HepG2 (cell line): Measurements from ENCODE around the gene CTSO. TPM values are rescaled to one million over a fixed set of nuclear protein-coding genes. Genes with fewer than 3 reads are reported as not detected.

ENCODE experiments used
- AHDC1 ChIP-seq: sonication (generic); formaldehyde crosslinking; IDR thresholded peaks from 2 replicates; pipeline ENCODE4 v1.5.1; 2020; ENCODE audit warnings: mild to moderate bottlenecking, missing genetic modification reagents, borderline replicate concordance
- ASH2L ChIP-seq: fragments of 300-600, 200-600 bp; sonication (generic); IDR thresholded peaks from 2 replicates; pipeline ENCODE4 v1.7.0; 2017; ENCODE audit warnings: low read depth, mild to moderate bottlenecking, moderate library complexity, mixed read lengths, low read length; ENCODE audit not compliant: insufficient read length
- BRD4 ChIP-seq: sonication (generic); formaldehyde crosslinking; IDR thresholded peaks from 2 replicates; pipeline ENCODE4 v1.4.0; 2020; ENCODE audit warnings: missing genetic modification reagents
- CREM ChIP-seq, 2 experiments: sonication (generic) in 1 of 2; formaldehyde crosslinking in 1 of 2; IDR thresholded peaks; 2 replicates each; pipeline versions ENCODE4 v1.4.0 to v1.6.1; 2016 to 2020; ENCODE audit warnings: antibody characterized with exemption in 1 of 2, mild to moderate bottlenecking in 1 of 2, missing genetic modification reagents in 1 of 2
- DNMT1 ChIP-seq: sonication (generic); formaldehyde crosslinking; IDR thresholded peaks from 2 replicates; pipeline ENCODE4 v1.5.1; 2020; ENCODE audit warnings: mild to moderate bottlenecking, missing genetic modification reagents
- FOXM1 ChIP-seq: sonication (generic); formaldehyde crosslinking; IDR thresholded peaks from 2 replicates; pipeline ENCODE4 v1.5.0; 2020; ENCODE audit warnings: missing genetic modification reagents
- GATAD2A ChIP-seq: IDR thresholded peaks from 2 replicates; pipeline ENCODE4 v1.6.1; 2016
- HNF4G ChIP-seq, 2 experiments: sonication (generic) in 1 of 2; formaldehyde crosslinking in 1 of 2; IDR thresholded peaks; 2 replicates each; pipeline versions ENCODE4 v1.4.0 to v1.6.1; 2011 to 2020; ENCODE audit warnings: borderline replicate concordance in 2 of 2, low read depth in 2 of 2, mild to moderate bottlenecking in 2 of 2, low read length in 1 of 2, missing genetic modification reagents in 1 of 2, moderate library complexity in 1 of 2
- IKZF4 ChIP-seq: sonication (generic); formaldehyde crosslinking; IDR thresholded peaks from 2 replicates; pipeline ENCODE4 v1.5.1; 2020; ENCODE audit warnings: borderline replicate concordance, mild to moderate bottlenecking, low read depth, missing genetic modification reagents; ENCODE audit errors: not compliant biosample characterization
- KAT2B ChIP-seq: fragments of 150-350 bp; IDR thresholded peaks from 2 replicates; pipeline ENCODE4 v1.6.1; 2014; ENCODE audit warnings: low read depth, low read length, borderline replicate concordance
- KAT7 ChIP-seq: IDR thresholded peaks from 2 replicates; pipeline ENCODE4 v1.6.1; 2018; ENCODE audit warnings: borderline replicate concordance, missing compliant biosample characterization
- LBX2 ChIP-seq: sonication (generic); formaldehyde crosslinking; IDR thresholded peaks from 2 replicates; pipeline ENCODE4 v1.5.0; 2020; ENCODE audit warnings: missing genetic modification reagents, mild to moderate bottlenecking, borderline replicate concordance
- NFKBIZ ChIP-seq: IDR thresholded peaks from 2 replicates; pipeline ENCODE4 v1.6.1; 2018; ENCODE audit warnings: missing genetic modification reagents, missing compliant biosample characterization
- SAP130 ChIP-seq: IDR thresholded peaks from 2 replicates; pipeline ENCODE4 v1.6.1; 2016; ENCODE audit warnings: low read depth
- SMARCE1 ChIP-seq: fragments of 450-650 bp; IDR thresholded peaks from 2 replicates; pipeline ENCODE4 v1.6.1; 2017; ENCODE audit warnings: borderline replicate concordance
- ZC3H4 ChIP-seq: sonication (generic); formaldehyde crosslinking; IDR thresholded peaks from 2 replicates; pipeline ENCODE4 v1.4.0; 2020; ENCODE audit warnings: missing genetic modification reagents, borderline replicate concordance
- ZGPAT ChIP-seq: IDR thresholded peaks from 2 replicates; pipeline ENCODE4 v1.6.1; 2016; ENCODE audit warnings: mild to moderate bottlenecking
- ZNF354B ChIP-seq: sonication (generic); formaldehyde crosslinking; IDR thresholded peaks from 2 replicates; pipeline ENCODE4 v1.8.0; 2022; ENCODE audit warnings: mild to moderate bottlenecking, missing genetic modification reagents
- ZNF496 ChIP-seq: sonication (generic); formaldehyde crosslinking; IDR thresholded peaks from 2 replicates; pipeline ENCODE4 v1.8.1; 2023; ENCODE audit warnings: mild to moderate bottlenecking, moderate library complexity, missing genetic modification reagents; ENCODE audit not compliant: insufficient replicate concordance
- ZNF512 ChIP-seq: sonication (generic); formaldehyde crosslinking; IDR thresholded peaks from 2 replicates; pipeline ENCODE4 v1.4.0; 2020; ENCODE audit warnings: mild to moderate bottlenecking, missing genetic modification reagents
- ZNF543 ChIP-seq: sonication (generic); formaldehyde crosslinking; IDR thresholded peaks from 2 replicates; pipeline ENCODE4 v1.4.0; 2020; ENCODE audit warnings: mild to moderate bottlenecking, missing genetic modification reagents
- ZNF674 ChIP-seq: sonication (generic); formaldehyde crosslinking; IDR thresholded peaks from 2 replicates; pipeline ENCODE4 v1.5.0; 2020; ENCODE audit warnings: low read depth, mild to moderate bottlenecking, missing genetic modification reagents
- polyA plus RNA-seq, 8 experiments: library from polyadenylated mRNA; depleted of rRNA in 3 of 8; stranded (reverse) in 7 of 8; unstranded in 1 of 8; fragments of >200 nt; fragmentation: Illumina TruSeq in 4 of 8; extraction: Trizol in 4 of 8; gene quantifications; 2 replicates each; pipeline versions ENCODE4 v1.2.1 to v1.2.3, GENCODE V29; 2011 to 2016; ENCODE audit warnings: low read depth in 4 of 8, missing spikeins in 1 of 8, mixed read lengths in 1 of 8; ENCODE audit not compliant: insufficient read depth in 1 of 8
- total RNA-seq, 5 experiments: library from RNA; depleted of rRNA; stranded (reverse); fragments of >200 nt; fragmentation: Illumina TruSeq; extraction: Trizol; gene quantifications; 2 replicates each; pipeline ENCODE4 v1.2.3, GENCODE V29; 2016; ENCODE audit warnings: low read depth in 1 of 5

Gene CTSO
- total and polyA plus RNA-seq, 2 of the 13 experiments (the other 11 are each of a cell fraction or from before 2014, with no cell fraction given), result 0.07 to 0.17 TPM

- peak; percentile 78; the same call in 1 of the 2 replicates for TF ChIP-seq AHDC1 (CRISPR knock-in tag)
- no peak for TF ChIP-seq ZNF674 (CRISPR knock-in tag)
- TF ChIP-seq KAT2B, result no peak
- no peak for TF ChIP-seq FOXM1 (CRISPR knock-in tag)
- no peak for TF ChIP-seq NFKBIZ (CRISPR knock-in tag)
- no peak for TF ChIP-seq LBX2 (CRISPR knock-in tag)
- no peak for TF ChIP-seq KAT7 (CRISPR knock-in tag)
- TF ChIP-seq ASH2L, result peak; percentile 37
- TF ChIP-seq ZNF512 (CRISPR knock-in tag), result no peak
- TF ChIP-seq ZGPAT (CRISPR knock-in tag), result peak; percentile 35; the same call in 1 of the 2 replicates
- no peak for TF ChIP-seq BRD4
- TF ChIP-seq ZNF354B, result no peak
- TF ChIP-seq ZC3H4 (CRISPR knock-in tag), result no peak
- TF ChIP-seq SMARCE1, result peak; percentile 83
- TF ChIP-seq HNF4G (IDR thresholded peaks at IDR 0.05; ENCODE audit: borderline replicate concordance, low read depth, low read length), result peak; percentile 46
- no peak for TF ChIP-seq HNF4G (CRISPR knock-in tag; IDR thresholded peaks at IDR 0.05; ENCODE audit: borderline replicate concordance, low read depth)
- TF ChIP-seq GATAD2A, result peak; percentile 61; the same call in 1 of the 2 replicates
- no peak for TF ChIP-seq DNMT1
- no peak for TF ChIP-seq ZNF543 (CRISPR knock-in tag)
- TF ChIP-seq IKZF4 (CRISPR knock-in tag), result no peak
- no peak for TF ChIP-seq ZNF496
- TF ChIP-seq CREM (IDR thresholded peaks at IDR 0.05), result peak; percentile 60
- no peak for TF ChIP-seq CREM (CRISPR knock-in tag; IDR thresholded peaks at IDR 0.05)
- TF ChIP-seq SAP130 (CRISPR knock-in tag), result peak; percentile 32; the same call in 1 of the 2 replicates
Measured at GRCh38 chr4:155954939-155955338, 1.3 kb upstream of the CTSO start (continued).
